Heart left ventricle (tissue), 13 donors: ENCODE data around the gene USP48.

Experiments
- CTCF ChIP-seq, 12 donors: fragments of 200-600 bp; sonication (generic) in 4 of 12; IDR thresholded peaks; one replicate each; pipeline versions ENCODE4 v1.5.0 to v1.8.0; 2018 to 2022; ENCODE audit warnings: antibody characterized with exemption in 12 of 12, mild to moderate bottlenecking in 5 of 12
- POLR2A ChIP-seq, 2 donors: fragments of 450-650 bp; IDR thresholded peaks; one replicate each; pipeline ENCODE4 v1.6.1; 2017; ENCODE audit warnings: antibody characterized with exemption in 2 of 2, mild to moderate bottlenecking in 2 of 2, moderate library complexity in 2 of 2
- donor health status: ischemic (EF 13 %, LVEDD 7.1; RV severe dilation, severe dysfunction).
- donor health status: DM: no; HTN: yes; CAD: no.
- donor health status: DM: no; HTN: no; CAD: no.
- donor health status: ischemic (EF 25% LVEDD 6.9; RV normal size, moderate dysfunction).
- donor health status: ischemic (EF 25% LVEDD 5.7; RV mildly dilated, moderate dysfunction).
- donor health status: ischemic (EF 35%, LVEDD 5.7; RV mildly dilated, moderate dysfunction).
- donor health status: nonischemic (EF 11% LVEDD 7.7; RV severe dilation, severe dysfunction).
- donor health status: DM: yes; HTN: yes; CAD: no.
- donor health status: PGD.
- donor health status: ischemic (EF 29% LVEDD 5.4; RV normal size, mild dysfunction).
- donor health status: nonischemic (EF 23%, LVEDD 6.1; RV moderate dilation, normal function).

GRCh38 chr1:21636029-21636428 lies 146.9 kb downstream of the USP48 start:
- TF ChIP-seq CTCF (IDR thresholded peaks at IDR 0.05) (no peak), POLR2A (IDR thresholded peaks at IDR 0.05) (no peak)
